Tibial artery (tissue), 4 donors: ENCODE results near the gene MAP3K7.

ENCODE experiments used
- DNase-seq, 2 donors: peaks; one replicate each; pipeline ENCODE4 v3.0.0-alpha.2; 2019
- H3K27ac ChIP-seq, 2 donors: fragments of 200-600 bp; sonication (generic) in 1 of 2; 1 replicate in 1 of 2; 2 replicates in 1 of 2; pipeline ENCODE4 v1.5.1; 2018 to 2019; ENCODE audit warnings: mild to moderate bottlenecking in 1 of 2
- H3K27me3 ChIP-seq, 2 donors: fragments of 200-600 bp; sonication (generic) in 1 of 2; one replicate each; pipeline versions ENCODE4 v1.5.1 to v1.6.0; 2016 to 2019
- H3K36me3 ChIP-seq, 3 donors: fragments of 200-600 bp; sonication (generic) in 2 of 3; one replicate each; pipeline ENCODE4 v1.5.1; 2016 to 2019; ENCODE audit warnings: mild to moderate bottlenecking in 2 of 3
- H3K4me1 ChIP-seq, 4 donors: fragments of 200-600 bp; sonication (generic) in 2 of 4; 1 replicate in 3 of 4; 2 replicates in 1 of 4; pipeline ENCODE4 v1.5.1; 2016 to 2019
- H3K4me3 ChIP-seq, 2 donors: fragments of 200-600 bp; sonication (generic) in 1 of 2; 1 replicate in 1 of 2; 2 replicates in 1 of 2; pipeline ENCODE4 v1.5.1; 2018 to 2019; ENCODE audit warnings: mild to moderate bottlenecking in 2 of 2
- H3K9me3 ChIP-seq, 3 donors: fragments of 200-600 bp; sonication (generic) in 1 of 3; one replicate each; pipeline ENCODE4 v1.5.1; 2016 to 2019
- CTCF ChIP-seq, 2 experiments: fragments of 200-600 bp in 1 of 2; fragments of 450-650 bp in 1 of 2; IDR thresholded peaks; one replicate each; pipeline ENCODE4 v1.5.1; 2017 to 2019; ENCODE audit warnings: antibody characterized with exemption in 2 of 2, mild to moderate bottlenecking in 1 of 2, moderate library complexity in 1 of 2
- intact Hi-C: fragments of 100-400 bp; cut with DNase I; formaldehyde crosslinking; loops from one replicate; pipeline ENCODE4 v1.15.0; 2023; ENCODE audit warnings: low total_unique reads

Gene MAP3K7

GRCh38 chr6:90502866-90503407 lies 83.9 kb downstream of the MAP3K7 start:
- no peak for DNase-seq
- intact Hi-C loops: no loop called here
- no peak for TF ChIP-seq CTCF (IDR thresholded peaks at IDR 0.05)
- H3K27ac ChIP-seq: no peak overlapping the region
- no peaks in the 10 kb centered on the region for H3K36me3 ChIP-seq
- H3K27me3 ChIP-seq: no peaks in the 10 kb centered on the region
- H3K9me3 ChIP-seq: no peaks in the 10 kb centered on the region
- H3K4me3 ChIP-seq: no peak overlapping the region
- H3K4me1 ChIP-seq: no peaks in the 10 kb centered on the region

GRCh38 chr6:90502381-90502780 lies 84.5 kb downstream of the MAP3K7 start:
- no peak for DNase-seq
- TF ChIP-seq CTCF (IDR thresholded peaks at IDR 0.05): no peak
- intact Hi-C loops: no loop called here
- Histone ChIP-seq H3K27me3 (no peaks in the 10 kb centered on the region), H3K4me1 (no peaks in the 10 kb centered on the region), H3K36me3 (no peaks in the 10 kb centered on the region), H3K9me3 (no peaks in the 10 kb centered on the region), H3K4me3 (no peak overlapping the region), H3K27ac (no peak overlapping the region)

GRCh38 chr6:90500458-90500857 lies 86.4 kb downstream of the MAP3K7 start:
- Histone ChIP-seq H3K27ac (no peak overlapping the region), H3K9me3 (no peaks in the 10 kb centered on the region), H3K36me3 (no peaks in the 10 kb centered on the region), H3K4me3 (no peak overlapping the region), H3K4me1 (no peaks in the 10 kb centered on the region), H3K27me3 (peaks cover 0 to 1% of the 10 kb centered on the region in 2 donors)
- TF ChIP-seq CTCF (IDR thresholded peaks at IDR 0.05): no peak
- no peak for DNase-seq
- intact Hi-C loops: no loop called here

- H3K4me1 ChIP-seq: no peaks in the 10 kb centered on the region
- DNase-seq: no peak
- H3K27ac ChIP-seq: no peak overlapping the region
- H3K9me3 ChIP-seq: no peaks in the 10 kb centered on the region
- intact Hi-C loops: no loop called here
- peaks cover 0 to 4% of the 10 kb centered on the region in 2 donors for H3K27me3 ChIP-seq
- TF ChIP-seq CTCF (IDR thresholded peaks at IDR 0.05): no peak
- H3K36me3 ChIP-seq: no peaks in the 10 kb centered on the region
- no peak overlapping the region for H3K4me3 ChIP-seq
These were observed 89.5 kb downstream of the MAP3K7 start for GRCh38 chr6:90497411-90497810.

GRCh38 chr6:90496258-90497016 lies 90.4 kb downstream of the MAP3K7 start:
- Histone ChIP-seq H3K27me3 (peaks cover 0 to 8% of the 10 kb centered on the region in 2 donors), H3K36me3 (no peaks in the 10 kb centered on the region), H3K4me3 (no peak overlapping the region), H3K4me1 (no peaks in the 10 kb centered on the region), H3K27ac (no peak overlapping the region), H3K9me3 (no peaks in the 10 kb centered on the region)
- DNase-seq: no peak
- TF ChIP-seq CTCF (IDR thresholded peaks at IDR 0.05): no peak
- intact Hi-C loops: no loop called here
